Cardiac fibroblast (primary cell): ENCODE data around the gene TIMP1.

Source experiments
- DNase-seq, 2 donors: peaks; one replicate each; pipeline versions ENCODE4 v3.0.0 to v3.0.0-alpha.2; 2010; ENCODE audit warnings: low read depth in 2 of 2
- H3K4me3 ChIP-seq, 2 donors: replicated peaks in 1 of 2; 1 replicate in 1 of 2; 2 replicates in 1 of 2; pipeline ENCODE4 v1.5.1; 2011; ENCODE audit warnings: low read depth in 2 of 2, low read length in 2 of 2, mild to moderate bottlenecking in 2 of 2, moderate library complexity in 1 of 2
- TF ChIP-seq, protein P1 (sequence below): IDR thresholded peaks from one replicate; pipeline ENCODE4 v1.5.1; 2011; ENCODE audit warnings: low read depth, mild to moderate bottlenecking, low read length, inconsistent platforms

The TIMP1 gene

DNA sequence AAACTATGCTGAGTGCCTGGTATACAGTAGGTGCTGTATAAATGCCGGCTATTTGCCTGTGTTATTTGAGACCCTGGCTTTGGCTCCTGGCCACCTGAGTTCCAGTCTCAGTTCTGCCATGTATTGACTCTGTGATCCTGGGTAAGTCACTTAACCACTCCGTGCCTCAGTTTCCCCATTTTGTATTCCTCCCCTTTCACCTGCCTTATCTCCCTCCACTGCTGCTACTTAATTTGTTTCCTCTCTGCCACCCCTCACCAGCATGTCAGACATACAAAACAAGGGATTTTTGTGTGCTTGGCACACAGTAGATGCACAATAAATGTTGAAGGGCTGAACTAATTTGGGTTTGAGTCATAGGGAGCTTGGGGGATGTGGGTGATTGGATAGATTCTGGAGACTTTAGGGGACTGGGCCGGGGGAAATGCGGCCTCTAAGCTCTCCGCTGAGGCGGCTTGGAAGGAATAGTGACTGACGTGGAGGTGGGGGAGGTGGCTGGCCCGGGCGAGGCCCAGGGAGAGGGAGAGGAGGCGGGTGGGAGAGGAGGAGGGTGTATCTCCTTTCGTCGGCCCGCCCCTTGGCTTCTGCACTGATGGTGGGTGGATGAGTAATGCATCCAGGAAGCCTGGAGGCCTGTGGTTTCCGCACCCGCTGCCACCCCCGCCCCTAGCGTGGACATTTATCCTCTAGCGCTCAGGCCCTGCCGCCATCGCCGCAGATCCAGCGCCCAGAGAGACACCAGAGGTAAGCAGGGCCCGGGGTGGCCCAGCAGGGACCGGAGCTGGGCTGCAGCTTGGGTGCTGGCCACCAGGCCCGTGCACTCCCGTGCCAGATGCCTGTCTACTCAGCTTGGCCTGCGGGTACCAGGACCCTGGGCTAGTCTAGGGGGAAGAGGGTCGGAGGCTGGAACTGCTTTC lies at the start of gene TIMP1:
Gene TIMP1 (plus strand): TSS at position 706 of the 917 bp plus-strand sequence. CDS start 980 bp downstream, outside the sequence.
- DNase-seq, result peak; percentile 94 to 96
- H3K4me3 ChIP-seq, result peak within 1 kb of the TSS; percentile 67 to 74
- TF ChIP-seq, protein P1, sequence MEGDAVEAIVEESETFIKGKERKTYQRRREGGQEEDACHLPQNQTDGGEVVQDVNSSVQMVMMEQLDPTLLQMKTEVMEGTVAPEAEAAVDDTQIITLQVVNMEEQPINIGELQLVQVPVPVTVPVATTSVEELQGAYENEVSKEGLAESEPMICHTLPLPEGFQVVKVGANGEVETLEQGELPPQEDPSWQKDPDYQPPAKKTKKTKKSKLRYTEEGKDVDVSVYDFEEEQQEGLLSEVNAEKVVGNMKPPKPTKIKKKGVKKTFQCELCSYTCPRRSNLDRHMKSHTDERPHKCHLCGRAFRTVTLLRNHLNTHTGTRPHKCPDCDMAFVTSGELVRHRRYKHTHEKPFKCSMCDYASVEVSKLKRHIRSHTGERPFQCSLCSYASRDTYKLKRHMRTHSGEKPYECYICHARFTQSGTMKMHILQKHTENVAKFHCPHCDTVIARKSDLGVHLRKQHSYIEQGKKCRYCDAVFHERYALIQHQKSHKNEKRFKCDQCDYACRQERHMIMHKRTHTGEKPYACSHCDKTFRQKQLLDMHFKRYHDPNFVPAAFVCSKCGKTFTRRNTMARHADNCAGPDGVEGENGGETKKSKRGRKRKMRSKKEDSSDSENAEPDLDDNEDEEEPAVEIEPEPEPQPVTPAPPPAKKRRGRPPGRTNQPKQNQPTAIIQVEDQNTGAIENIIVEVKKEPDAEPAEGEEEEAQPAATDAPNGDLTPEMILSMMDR, result no peak

GRCh38 chrX:47539860-47540259 lies 42.4 kb upstream of the TIMP1 start:
- H3K4me3 ChIP-seq, result no peak overlapping the region
- DNase-seq, result no peak
- TF ChIP-seq, protein P1, result no peak

DNA sequence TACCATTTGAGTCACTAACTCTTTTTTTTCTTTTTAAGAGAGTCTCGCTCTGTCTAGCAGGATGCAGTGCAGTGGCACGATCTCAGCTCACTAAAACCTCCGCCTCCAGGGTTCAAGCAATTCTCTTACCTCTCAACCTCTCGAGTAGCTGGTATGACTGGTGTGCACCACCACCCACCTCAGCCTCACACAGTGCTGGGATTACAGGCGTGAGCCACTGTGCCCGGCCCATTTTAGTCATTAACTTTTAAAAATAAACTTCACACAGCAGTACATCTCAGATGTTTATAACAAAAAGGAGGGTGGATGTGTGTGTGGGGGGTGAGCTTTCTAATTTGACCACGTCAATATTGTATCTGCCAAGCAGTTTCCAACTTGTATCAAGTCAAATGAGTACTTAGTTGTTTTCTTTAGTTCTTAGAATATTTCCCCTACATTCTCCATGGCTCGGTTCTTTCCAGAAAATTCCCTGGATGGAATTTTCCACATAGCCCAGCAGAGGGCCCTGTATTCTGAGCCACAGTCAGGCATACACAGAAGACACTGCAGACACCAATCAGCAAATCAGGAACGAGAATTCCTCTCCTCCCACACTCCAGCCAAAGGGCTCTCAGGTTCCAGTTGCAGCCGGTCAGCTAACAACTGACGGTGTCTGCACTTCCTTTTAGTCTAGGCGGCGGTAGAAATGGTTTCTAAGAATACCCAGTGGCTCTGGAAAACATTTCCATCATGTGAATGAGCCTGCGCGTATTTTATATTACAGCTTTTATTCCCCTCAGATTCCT lies 41.3 kb upstream of the TIMP1 start:
- DNase-seq, result peak; percentile 93 to 94
- no peak overlapping the region for H3K4me3 ChIP-seq
- TF ChIP-seq, protein P1, result peak; percentile 55

- DNase-seq, result no peak
- TF ChIP-seq, protein P1, result no peak
- no peak overlapping the region for H3K4me3 ChIP-seq
These were observed 38.7 kb upstream of the TIMP1 start for GRCh38 chrX:47543496-47543895.

DNA sequence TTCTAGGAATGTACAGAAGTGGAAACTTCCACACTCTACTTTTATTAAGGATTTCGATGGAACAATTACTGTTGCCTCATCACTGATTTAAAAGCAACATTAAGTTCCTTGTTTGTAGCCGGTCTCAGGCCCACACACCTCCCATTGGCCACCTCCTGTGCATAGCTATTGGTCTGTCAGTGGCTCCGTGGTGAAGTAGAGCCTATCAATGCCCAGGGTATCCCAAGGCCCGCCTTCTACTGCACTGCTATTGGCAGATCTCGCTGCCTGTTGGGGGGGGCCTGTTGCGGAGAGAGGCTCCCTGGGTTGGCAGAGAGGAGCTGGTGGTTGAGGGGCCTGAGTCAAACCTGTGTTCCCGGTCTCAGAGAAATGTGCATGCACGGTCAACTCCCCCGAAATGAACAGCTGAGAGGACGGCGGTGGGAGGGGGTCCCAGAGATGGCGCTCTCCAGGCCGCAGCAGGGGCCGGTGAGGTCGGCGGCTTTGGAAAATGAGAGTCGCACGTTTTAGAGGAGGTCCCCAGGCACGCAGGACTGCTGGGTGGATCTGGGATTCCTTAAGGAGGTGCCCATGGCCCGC lies 26.1 kb upstream of the TIMP1 start:
- DNase-seq, result peak; percentile 93 to 95
- TF ChIP-seq, protein P1, result no peak
- peak overlapping the region; percentile 41 to 50 for H3K4me3 ChIP-seq

DNA sequence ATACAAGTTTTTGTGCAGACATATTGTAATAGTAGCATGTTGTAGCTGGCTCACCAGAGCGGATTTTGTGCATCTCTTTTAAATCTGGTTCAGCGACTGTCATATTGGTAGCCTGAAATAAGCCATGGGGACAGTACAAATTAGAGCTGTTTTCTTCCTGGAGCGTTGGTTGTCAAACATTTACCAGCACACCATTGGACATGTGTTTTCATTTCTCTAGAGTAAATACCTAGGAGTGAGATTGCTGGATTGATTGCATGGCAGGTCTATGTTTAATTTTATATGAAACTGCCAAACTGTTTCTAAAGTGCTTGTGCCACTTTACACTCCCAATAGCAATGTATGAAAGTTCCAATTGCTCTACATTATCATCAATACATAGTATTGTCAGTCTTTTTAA lies 23.8 kb upstream of the TIMP1 start:
- H3K4me3 ChIP-seq, result no peak overlapping the region
- TF ChIP-seq, protein P1, result no peak
- DNase-seq, result no peak
